Lower leg skin (tissue), 3 donors: Measurements from ENCODE around the gene S100Z.

Experiments
- POLR2A ChIP-seq, 2 donors: fragments of 450-650 bp; IDR thresholded peaks; one replicate each; pipeline ENCODE4 v1.6.1; 2016 to 2017; ENCODE audit warnings: antibody characterized with exemption in 2 of 2, mild to moderate bottlenecking in 1 of 2, moderate library complexity in 1 of 2
- TF ChIP-seq, protein P1 (sequence below), 3 donors: fragments of 450-650 bp; IDR thresholded peaks; one replicate each; pipeline ENCODE4 v1.5.1; 2016; ENCODE audit warnings: antibody characterized with exemption in 3 of 3, mild to moderate bottlenecking in 3 of 3, moderate library complexity in 2 of 3

DNA sequence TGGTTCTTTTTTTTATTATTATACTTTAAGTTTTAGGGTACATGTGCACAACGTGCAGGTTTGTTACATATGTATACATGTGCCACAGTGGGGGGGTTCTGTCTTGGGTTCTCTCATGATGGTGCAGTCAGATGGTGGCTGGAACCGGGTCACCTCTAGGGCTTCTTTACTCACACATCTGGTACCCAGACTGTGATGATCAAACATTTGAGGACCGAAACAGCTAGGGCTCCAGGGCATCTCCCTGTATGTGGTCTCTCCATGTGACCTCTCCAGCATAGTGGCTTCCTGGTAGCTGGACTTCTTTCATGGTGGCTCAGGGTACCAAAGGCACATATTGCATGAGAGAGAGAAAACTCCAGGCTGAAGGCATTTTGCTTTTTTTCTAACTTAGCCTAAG lies 93.2 kb downstream of the S100Z start:
- no peak for TF ChIP-seq POLR2A (IDR thresholded peaks at IDR 0.05)
- TF ChIP-seq, protein P1, sequence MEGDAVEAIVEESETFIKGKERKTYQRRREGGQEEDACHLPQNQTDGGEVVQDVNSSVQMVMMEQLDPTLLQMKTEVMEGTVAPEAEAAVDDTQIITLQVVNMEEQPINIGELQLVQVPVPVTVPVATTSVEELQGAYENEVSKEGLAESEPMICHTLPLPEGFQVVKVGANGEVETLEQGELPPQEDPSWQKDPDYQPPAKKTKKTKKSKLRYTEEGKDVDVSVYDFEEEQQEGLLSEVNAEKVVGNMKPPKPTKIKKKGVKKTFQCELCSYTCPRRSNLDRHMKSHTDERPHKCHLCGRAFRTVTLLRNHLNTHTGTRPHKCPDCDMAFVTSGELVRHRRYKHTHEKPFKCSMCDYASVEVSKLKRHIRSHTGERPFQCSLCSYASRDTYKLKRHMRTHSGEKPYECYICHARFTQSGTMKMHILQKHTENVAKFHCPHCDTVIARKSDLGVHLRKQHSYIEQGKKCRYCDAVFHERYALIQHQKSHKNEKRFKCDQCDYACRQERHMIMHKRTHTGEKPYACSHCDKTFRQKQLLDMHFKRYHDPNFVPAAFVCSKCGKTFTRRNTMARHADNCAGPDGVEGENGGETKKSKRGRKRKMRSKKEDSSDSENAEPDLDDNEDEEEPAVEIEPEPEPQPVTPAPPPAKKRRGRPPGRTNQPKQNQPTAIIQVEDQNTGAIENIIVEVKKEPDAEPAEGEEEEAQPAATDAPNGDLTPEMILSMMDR (IDR thresholded peaks at IDR 0.05): no peak
